Ishikawa (cell line): ENCODE measurements around the gene ATL1.

Source experiments
- EP300 ChIP-seq: IDR thresholded peaks from 2 replicates; pipeline ENCODE4 v1.6.1; 2012; ENCODE audit warnings: borderline replicate concordance
- REST ChIP-seq: IDR thresholded peaks from 2 replicates; pipeline ENCODE4 v1.6.1; 2012; ENCODE audit warnings: low read depth, mild to moderate bottlenecking
- TAF1 ChIP-seq: IDR thresholded peaks from 2 replicates; pipeline ENCODE4 v1.6.1; 2012; ENCODE audit warnings: low read depth, mild to moderate bottlenecking
- YY1 ChIP-seq: IDR thresholded peaks from 2 replicates; pipeline ENCODE4 v1.6.1; 2012; ENCODE audit warnings: low read depth

DNA sequence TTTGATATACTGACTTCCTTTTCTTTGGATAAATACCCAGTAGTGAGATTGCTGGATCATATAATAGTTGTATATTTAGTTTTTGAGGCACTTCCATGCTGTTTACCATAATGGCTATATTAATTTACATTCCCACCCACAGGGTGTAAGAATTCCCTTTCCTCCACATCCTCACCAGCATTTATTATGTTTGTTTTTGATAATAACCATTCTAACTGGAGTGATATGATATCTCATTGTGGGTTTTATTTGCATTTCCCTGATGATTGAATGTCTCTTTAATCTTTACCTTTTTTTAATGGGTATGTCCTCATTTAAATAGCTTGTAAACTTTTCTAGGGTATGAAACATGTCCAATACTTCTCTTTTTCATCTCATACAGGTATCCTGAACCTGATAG is 119.7 kb downstream of the ATL1 start:
- no peak for TF ChIP-seq EP300
- no peak for TF ChIP-seq REST
- TF ChIP-seq TAF1 = no peak
- no peak for TF ChIP-seq YY1
